Stomach (tissue), 9 donors: ENCODE results near the gene LY6G5B. TPM values are rescaled to one million over a fixed set of nuclear protein-coding genes. Genes with fewer than 3 reads are reported as not detected.

Experiments
- DNase-seq, 2 donors: peaks; one replicate each; pipeline versions ENCODE4 v3.0.0 to v3.0.0-alpha.2; 2013 to 2019
- H3K27ac ChIP-seq, 5 donors: fragments of 200-600 bp in 4 of 5; sonication (generic) in 4 of 5; one replicate each; pipeline ENCODE4 v1.5.1; 2013 to 2019; ENCODE audit warnings: mild to moderate bottlenecking in 1 of 5, moderate library complexity in 1 of 5
- H3K27me3 ChIP-seq, 3 donors: fragments of 200-600 bp; sonication (generic); one replicate each; pipeline ENCODE4 v1.5.1; 2017 to 2019; ENCODE audit warnings: mixed run types in 1 of 3
- H3K36me3 ChIP-seq, 4 donors: fragments of 200-600 bp; sonication (generic); 1 replicate in 3 of 4; 2 replicates in 1 of 4; pipeline ENCODE4 v1.5.1; 2016 to 2019
- H3K4me1 ChIP-seq, 4 donors: fragments of 200-600 bp; sonication (generic); one replicate each; pipeline ENCODE4 v1.5.1; 2016 to 2019
- H3K4me3 ChIP-seq, 4 donors: fragments of 200-600 bp; sonication (generic) in 3 of 4; one replicate each; pipeline ENCODE4 v1.5.1; 2016 to 2019; ENCODE audit warnings: mild to moderate bottlenecking in 1 of 4
- H3K9me3 ChIP-seq, 4 donors: fragments of 200-600 bp; sonication (generic); one replicate each; pipeline ENCODE4 v1.5.1; 2016 to 2019
- CTCF ChIP-seq, 7 experiments: fragments of 450-650 bp in 4 of 7; fragments of 200-600 bp in 3 of 7; sonication (generic) in 3 of 7; IDR thresholded peaks; one replicate each; pipeline ENCODE4 v1.5.1; 2016 to 2019; ENCODE audit warnings: antibody characterized with exemption in 7 of 7, control low read depth in 2 of 7, mild to moderate bottlenecking in 1 of 7
- EP300 ChIP-seq: sonication (generic); formaldehyde crosslinking; IDR thresholded peaks from one replicate; pipeline ENCODE4 v1.6.1; 2017; ENCODE audit warnings: antibody characterized with exemption
- POLR2A ChIP-seq, 4 donors: fragments of 450-650 bp; IDR thresholded peaks; one replicate each; pipeline ENCODE4 v1.6.1; 2016; ENCODE audit warnings: antibody characterized with exemption in 4 of 4, control low read depth in 2 of 4, mild to moderate bottlenecking in 1 of 4, moderate library complexity in 1 of 4
- POLR2AphosphoS5 ChIP-seq, 3 donors: sonication (generic); formaldehyde crosslinking; IDR thresholded peaks; one replicate each; pipeline ENCODE4 v1.6.1; 2016; ENCODE audit warnings: antibody characterized with exemption in 3 of 3
- WGBS, 5 donors: extraction: QIAGEN DNeasy Blood & Tissue Kit in 3 of 5; methylation state at CpG; one replicate each; pipeline versions ENCODE4 v1.1.5 to v1.1.7; 2013 to 2018; 5-methylcytosine and 5-hydroxymethylcytosine counted together
- intact Hi-C: fragments of 100-400 bp; cut with DNase I; formaldehyde crosslinking; loops from one replicate; pipeline ENCODE4 v1.15.1; 2023; ENCODE audit warnings: low total_unique reads
- polyA plus RNA-seq, 3 donors: library from polyadenylated mRNA; stranded (reverse); fragments of 200-250 nt; gene quantifications; one replicate each; pipeline ENCODE4 v1.2.3, GENCODE V29; 2013
- total RNA-seq, 5 donors: library from RNA; depleted of rRNA; stranded (reverse); fragments of >200 nt; gene quantifications; one replicate each; pipeline versions ENCODE4 v1.1.0 to v1.2.3, GENCODE V29; 2014 to 2016
- donor health status: healthy with polysubstance abuse.
- donor health status: Bipolar disorder and iron deficiency.
- donor health status: healthy.

LY6G5B gene
- total and polyA plus RNA-seq, 8 donors, result 0.44 to 17.1 (median 4.7) TPM; not detected in 1

DNA sequence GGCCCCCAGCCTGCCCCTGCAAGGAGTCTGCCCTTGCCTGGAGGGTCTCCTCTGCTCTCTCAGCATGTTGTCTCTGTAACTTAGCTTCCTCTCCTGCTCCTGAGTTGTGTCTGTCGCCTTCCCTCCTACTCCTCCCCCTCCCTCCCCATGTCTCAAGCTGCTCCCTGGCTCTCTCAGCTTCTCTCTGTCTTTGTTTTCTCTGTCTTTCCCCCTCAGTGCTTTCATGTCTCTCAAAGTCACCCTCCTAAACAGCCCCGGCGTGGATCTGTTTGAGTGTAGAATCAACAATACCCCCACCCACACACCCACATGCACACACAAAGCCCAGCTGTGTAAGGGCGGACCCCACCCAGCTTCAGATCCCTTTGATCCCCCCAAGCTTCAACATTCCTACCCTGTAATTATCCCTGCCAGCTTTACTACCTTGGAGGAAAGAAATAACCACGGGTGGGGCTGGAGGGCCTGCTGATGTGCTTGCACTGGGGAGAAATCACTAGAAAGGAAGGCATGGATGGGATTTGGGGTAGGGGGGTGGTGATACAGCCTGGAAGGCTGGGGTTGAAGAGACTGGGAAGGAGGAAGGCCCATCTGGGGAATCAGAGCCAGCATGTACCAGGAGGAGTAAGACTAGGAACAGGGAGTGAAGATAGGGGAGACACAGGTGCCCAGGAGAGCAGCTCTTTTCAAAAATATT, 44.4 kb downstream of the LY6G5B start:
- intact Hi-C loops, result no loop called here
- 37 to 51% (median 47%) methylated on average over 5 of the region's 5 CpGs for WGBS, 5 donors
- Histone ChIP-seq H3K4me3 (no peak overlapping the region), H3K36me3 (no peaks in the 10 kb centered on the region), H3K27ac (no peak overlapping the region), H3K4me1 (peaks cover 0 to 24% (median 12%) of the 10 kb centered on the region in 4 donors), H3K9me3 (no peaks in the 10 kb centered on the region), H3K27me3 (peaks cover 0 to 4% (median 0%) of the 10 kb centered on the region in 3 donors)
- no peak for DNase-seq
- TF ChIP-seq POLR2AphosphoS5 (IDR thresholded peaks at IDR 0.05) (no peak), CTCF (IDR thresholded peaks at IDR 0.05) (no peak), POLR2A (IDR thresholded peaks at IDR 0.05) (no peak), EP300 (no peak)

DNA sequence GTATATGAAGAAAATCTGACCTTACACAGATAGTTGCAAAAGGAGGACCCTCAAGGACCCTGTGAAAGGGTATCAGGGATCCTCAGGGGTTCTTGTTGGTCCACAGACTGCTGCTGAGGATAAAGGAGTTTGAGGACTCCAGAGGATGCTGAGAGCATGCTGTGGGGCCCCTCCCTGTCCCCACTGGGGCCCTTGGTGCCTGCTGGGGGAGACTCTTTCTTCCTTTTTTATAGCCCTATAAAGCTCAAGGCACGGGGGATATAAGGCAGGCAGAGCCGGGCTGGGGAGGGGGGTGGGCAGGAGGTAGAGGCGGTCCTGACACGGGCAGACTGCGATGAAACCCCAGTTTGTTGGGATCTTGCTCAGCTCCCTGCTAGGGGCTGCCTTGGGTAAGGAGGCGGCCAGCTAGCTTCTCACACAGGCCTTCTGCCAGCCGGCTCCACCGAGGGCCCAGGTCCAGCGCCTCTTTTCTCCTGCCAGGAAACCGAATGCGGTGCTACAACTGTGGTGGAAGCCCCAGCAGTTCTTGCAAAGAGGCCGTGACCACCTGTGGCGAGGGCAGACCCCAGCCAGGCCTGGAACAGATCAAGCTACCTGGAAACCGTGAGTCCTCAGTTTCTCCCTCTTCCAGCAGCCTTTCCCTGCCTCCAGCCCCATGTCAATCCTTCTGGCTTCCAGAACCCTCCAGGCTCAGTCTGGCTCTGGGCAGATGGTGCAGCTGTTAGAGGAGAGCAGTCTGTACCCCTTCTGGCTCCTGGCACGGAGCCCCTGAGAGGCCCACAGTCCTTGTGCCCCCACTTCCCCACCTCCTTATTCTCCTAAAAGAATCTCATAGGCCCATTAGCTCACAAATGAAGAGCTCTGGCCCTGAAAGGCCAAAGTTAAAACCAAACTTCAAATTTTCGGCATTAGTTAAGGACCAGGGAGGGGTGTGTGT, 45.5 kb downstream of the LY6G5B start, which contains the start of gene LY6G6D:
Gene LY6G6D, plus strand, starts transcription at position 327 of the 937 bp plus-strand sequence. Its CDS starts 8 bp downstream, at position 335.
- H3K36me3 ChIP-seq, result no peaks in the 10 kb centered on the region
- no peak within 1 kb of the TSS for H3K27ac ChIP-seq
- H3K4me3 ChIP-seq, result no peak within 1 kb of the TSS
- no peaks in the 10 kb centered on the region for H3K9me3 ChIP-seq
- intact Hi-C loops, result no loop called here
- no peak for TF ChIP-seq CTCF (IDR thresholded peaks at IDR 0.05)
- TF ChIP-seq POLR2AphosphoS5 (IDR thresholded peaks at IDR 0.05), result no peak
- no peak for TF ChIP-seq EP300
- no peak for TF ChIP-seq POLR2A (IDR thresholded peaks at IDR 0.05)
- WGBS, 5 donors, result 63 to 86% (median 83%) methylated on average over 11 to 16 of the region's 16 CpGs
- H3K27me3 ChIP-seq, result peaks cover 0 to under 1% (median 0%) of the 10 kb centered on the region in 3 donors
- H3K4me1 ChIP-seq, result peaks cover 0 to 25% (median 12%) of the 10 kb centered on the region in 4 donors
- peak in 1 of 2 donors; percentile 24 for DNase-seq

GRCh38 chr6:31717499-31718222, 47.9 kb downstream of the LY6G5B start:
- H3K27me3 ChIP-seq, result no peaks in the 10 kb centered on the region
- no peak for TF ChIP-seq POLR2AphosphoS5 (IDR thresholded peaks at IDR 0.05)
- no peak for TF ChIP-seq CTCF (IDR thresholded peaks at IDR 0.05)
- TF ChIP-seq POLR2A (IDR thresholded peaks at IDR 0.05), result no peak
- no peak for TF ChIP-seq EP300
- H3K36me3 ChIP-seq, result no peaks in the 10 kb centered on the region
- peak in 1 of 2 donors; percentile 60 for DNase-seq
- intact Hi-C loops, result no loop called here
- no peaks in the 10 kb centered on the region for H3K9me3 ChIP-seq
- no peak overlapping the region for H3K27ac ChIP-seq
- no peak overlapping the region for H3K4me3 ChIP-seq
- WGBS, 5 donors, result 62 to 74% (median 67%) methylated on average over 10 of the region's 10 CpGs
- peaks cover 0 to 15% (median 12%) of the 10 kb centered on the region in 4 donors for H3K4me1 ChIP-seq

DNA sequence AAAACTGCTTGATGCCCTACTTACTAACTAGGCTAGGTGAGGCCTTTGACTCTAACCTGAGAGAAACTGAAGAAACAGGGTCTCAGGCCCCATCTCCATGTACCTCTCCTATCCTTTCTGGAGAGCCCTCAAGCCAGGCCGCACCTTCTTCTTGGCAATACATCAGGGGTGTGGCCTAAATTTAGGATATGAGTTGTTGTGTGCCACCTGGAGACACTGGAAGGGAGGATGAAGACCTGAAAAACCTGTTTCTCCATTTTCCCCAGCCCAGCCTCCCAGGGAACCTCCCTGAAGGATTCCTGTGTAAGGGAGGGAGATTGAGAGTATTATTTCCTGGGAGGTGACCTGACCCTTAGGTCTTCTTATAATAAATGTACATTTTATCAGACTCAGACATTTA, 48.5 kb downstream of the LY6G5B start:
- 23 to 64% (median 42%) methylated on average over 1 of the region's 1 CpG for WGBS, 5 donors
- H3K36me3 ChIP-seq, result no peaks in the 10 kb centered on the region
- TF ChIP-seq POLR2AphosphoS5 (IDR thresholded peaks at IDR 0.05) (no peak), EP300 (no peak), CTCF (IDR thresholded peaks at IDR 0.05) (no peak), POLR2A (IDR thresholded peaks at IDR 0.05) (no peak)
- intact Hi-C loops, result no loop called here
- peaks cover 0 to 15% (median 12%) of the 10 kb centered on the region in 4 donors for H3K4me1 ChIP-seq
- H3K9me3 ChIP-seq, result no peaks in the 10 kb centered on the region
- H3K27me3 ChIP-seq, result no peaks in the 10 kb centered on the region
- DNase-seq, result peak; percentile 64 to 75
- H3K4me3 ChIP-seq, result no peak overlapping the region
- no peak overlapping the region for H3K27ac ChIP-seq
